A172 (cell line): ENCODE data around the gene DUOXA2. TPM values are rescaled to one million over a fixed set of nuclear protein-coding genes. Genes with fewer than 3 reads are reported as not detected.

Experiments
- DNase-seq: peaks from one replicate; pipeline ENCODE4 v3.0.0-alpha.2; 2015; ENCODE audit warnings: low spot score
- total RNA-seq: library from RNA; depleted of rRNA; stranded (reverse); fragments of >200 nt; shearing (Covaris generic); gene quantifications from 2 replicates; pipeline ENCODE4 v1.2.3, GENCODE V29; 2014

DUOXA2 gene
- total RNA-seq, 1 experiment from 2014 or later, result not detected

DNA sequence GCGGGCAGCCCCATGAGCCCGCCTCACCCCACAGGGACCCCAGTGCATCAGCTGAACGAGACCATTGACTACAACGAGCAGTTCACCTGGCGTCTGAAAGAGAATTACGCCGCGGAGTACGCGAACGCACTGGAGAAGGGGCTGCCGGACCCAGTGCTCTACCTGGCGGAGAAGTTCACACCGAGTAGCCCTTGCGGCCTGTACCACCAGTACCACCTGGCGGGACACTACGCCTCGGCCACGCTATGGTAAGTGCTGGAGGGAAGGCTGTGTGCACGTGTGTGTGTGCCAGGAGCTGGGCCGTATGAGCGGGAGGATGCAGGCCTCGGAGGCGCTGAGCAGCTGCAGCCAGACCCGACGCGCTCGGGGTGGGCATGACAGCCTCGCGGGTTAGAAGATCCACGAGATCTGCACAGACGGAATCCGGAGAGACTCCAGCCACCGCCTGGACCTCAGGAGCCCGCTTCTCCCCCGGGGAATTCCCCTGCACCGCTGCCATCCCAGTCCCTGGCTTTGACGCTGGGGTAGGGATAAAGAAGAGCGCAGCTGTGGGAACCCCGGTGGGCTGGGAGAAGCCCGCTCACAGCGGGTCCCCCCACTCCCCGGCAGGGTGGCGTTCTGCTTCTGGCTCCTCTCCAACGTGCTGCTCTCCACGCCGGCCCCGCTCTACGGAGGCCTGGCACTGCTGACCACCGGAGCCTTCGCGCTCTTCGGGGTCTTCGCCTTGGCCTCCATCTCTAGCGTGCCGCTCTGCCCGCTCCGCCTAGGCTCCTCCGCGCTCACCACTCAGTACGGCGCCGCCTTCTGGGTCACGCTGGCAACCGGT lies 2.6 kb downstream of the DUOXA2 start:
- DNase-seq, result no peak

DNA sequence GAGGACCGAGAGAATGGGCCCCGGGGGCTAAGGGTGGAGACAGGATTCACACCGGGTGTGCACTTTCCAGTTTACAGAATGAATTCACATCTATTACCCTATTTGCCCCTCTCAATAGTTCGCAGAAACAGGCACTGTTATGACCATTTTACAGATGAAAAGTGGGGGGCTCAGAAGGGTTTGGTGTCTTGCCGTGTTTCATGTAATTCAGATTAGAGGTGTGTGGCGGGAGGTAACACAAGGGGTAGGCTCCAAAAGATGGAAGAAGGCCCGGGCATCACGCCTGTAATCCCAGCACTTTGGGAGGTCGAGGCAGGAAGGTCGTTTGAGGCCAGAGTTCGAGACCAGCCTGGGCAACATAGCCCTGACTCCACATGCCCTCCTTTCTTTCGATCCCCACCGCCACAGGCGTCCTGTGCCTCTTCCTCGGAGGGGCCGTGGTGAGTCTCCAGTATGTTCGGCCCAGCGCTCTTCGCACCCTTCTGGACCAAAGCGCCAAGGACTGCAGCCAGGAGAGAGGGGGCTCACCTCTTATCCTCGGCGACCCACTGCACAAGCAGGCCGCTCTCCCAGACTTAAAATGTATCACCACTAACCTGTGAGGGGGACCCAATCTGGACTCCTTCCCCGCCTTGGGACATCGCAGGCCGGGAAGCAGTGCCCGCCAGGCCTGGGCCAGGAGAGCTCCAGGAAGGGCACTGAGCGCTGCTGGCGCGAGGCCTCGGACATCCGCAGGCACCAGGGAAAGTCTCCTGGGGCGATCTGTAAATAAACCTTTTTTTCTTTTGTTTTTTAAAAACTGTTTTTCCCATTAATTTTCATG lies 3.4 kb downstream of the DUOXA2 start:
- DNase-seq, result no peak

DNA sequence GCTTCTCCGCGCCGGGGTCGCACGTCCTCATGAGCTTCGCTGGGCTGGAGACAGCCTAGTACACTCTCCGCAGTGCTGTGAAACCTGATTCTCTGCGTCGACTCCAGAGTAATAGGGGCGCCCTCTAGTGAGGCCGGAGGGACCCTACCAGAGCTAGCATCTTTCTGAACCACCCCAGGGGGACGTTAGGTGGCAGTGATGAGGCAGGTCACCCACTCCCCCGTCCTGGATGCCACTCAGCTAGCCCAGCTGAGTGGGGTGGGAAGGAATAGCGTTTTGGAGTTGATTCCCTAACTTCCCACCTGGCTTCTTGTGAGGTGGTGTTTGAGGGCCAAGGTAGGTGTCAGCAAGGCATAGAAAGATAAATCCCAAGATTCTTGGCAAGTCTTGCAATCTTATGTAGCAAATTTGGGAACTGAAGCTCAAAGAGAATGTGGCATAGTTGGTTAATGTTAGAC lies 4.0 kb downstream of the DUOXA2 start:
- DNase-seq, result peak; percentile 84

DNA sequence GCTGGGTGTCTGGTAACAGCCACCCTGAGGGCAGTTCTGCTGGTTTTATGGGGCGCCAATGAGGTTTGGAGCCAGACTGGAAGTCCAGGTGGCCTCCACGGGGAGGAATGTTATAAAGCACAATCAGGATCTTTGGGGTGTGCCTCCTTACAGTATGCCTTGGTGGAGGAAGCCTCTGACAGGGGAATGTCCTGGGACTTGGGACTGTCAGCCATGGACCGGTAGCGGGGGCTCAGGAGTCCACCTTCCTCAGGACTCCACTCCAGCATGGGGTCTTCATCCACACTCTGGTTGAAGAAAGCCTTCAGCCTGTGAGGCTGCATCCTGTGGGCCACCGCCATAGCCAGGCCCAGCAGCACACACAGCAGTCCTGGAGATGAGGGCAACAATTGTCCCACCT lies 4.9 kb downstream of the DUOXA2 start:
- no peak for DNase-seq

DNA sequence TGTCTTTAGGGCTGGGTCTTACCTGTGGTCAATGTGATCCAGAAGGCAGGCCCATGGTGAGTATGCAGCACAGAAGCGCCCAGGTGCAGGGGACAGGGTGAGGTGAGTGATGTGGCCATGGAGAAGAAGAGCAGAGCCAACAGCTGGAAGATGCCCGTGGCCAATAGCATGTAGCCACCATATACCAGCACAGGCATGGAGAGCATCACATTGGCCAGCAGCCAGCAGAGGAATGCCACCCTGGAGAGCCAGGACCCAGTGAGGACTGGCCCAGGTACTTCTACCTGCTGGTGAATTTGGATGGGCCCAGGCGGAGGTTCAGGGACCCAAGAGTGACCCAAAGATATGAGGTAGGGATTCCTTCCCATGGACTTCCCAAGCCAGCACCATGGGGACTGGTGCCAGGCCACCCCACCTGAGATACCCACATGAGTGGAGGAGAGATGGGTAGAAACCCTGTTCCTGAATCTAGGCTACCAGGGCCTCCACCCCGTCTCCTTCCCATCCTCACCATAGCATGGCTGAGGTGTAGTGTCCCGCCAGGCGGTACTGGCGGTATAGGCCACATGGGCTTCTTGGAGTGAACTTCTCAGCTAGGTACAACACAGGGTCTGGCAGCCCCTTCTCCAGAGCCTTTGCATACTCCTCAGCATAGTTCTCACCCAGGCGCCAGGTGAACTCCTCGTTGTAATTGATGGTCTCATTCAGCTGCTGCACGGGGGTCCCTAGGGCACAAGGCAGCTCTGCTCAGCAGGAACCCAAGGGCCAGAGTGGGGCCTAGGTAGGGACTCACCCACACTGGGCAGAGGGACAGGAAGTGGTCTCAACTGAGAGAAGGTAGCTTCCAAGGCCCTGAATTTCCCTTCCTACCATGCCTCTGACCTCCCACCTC lies 6.2 kb downstream of the DUOXA2 start:
- DNase-seq, result no peak

DNA sequence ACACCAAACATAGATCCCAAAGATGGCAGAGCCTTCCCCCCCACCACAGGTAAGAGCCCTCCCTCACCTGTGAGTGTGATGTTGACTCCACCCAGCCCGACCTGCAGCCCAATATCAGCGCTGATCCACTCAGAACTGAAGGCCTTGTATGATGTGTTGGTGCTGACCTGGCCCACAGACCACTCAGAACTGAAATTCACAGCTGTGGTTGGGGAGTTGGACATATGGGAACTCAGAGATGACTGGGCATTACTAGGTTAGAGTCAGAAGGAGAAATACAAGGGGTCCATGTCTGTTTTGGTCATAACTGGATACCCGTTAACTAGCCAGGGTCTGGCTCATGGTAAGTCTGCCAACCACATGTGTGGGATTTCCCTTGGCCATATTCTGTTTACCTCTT lies 6.9 kb downstream of the DUOXA2 start:
- DNase-seq, result no peak

DNA sequence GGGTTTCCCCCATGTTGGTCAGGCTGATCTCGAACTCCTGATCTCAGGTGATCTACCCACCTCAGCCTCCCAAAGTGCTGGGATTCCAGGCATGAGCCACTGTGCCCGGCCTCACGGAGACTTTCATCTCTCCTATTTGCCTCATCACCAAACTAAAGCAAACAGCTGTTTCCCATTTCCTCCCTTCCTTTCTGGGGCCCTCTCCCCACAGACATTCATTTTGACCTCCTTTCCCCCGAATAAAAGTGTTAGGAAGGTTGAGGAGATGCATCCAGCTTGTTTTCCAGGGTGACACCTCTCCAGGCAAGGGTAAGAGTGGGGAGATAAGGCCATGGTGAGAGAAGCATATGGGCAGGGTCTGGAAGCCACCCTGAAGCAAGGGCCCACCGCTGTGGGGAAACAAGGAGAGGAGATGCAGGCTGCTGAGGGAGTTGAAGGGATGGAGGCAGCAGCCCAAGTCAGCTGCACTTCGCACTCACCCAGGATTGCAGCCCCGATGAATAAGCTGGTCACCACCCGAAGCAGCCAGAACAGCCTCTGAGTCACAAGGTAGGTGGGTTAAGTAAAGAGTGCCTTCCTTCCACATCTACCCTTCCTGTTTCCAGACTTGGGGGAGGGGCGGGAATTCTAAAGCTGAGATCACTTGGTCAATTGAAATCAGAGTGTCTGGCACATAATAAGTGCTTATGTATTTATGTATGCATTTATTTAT lies 7.7 kb downstream of the DUOXA2 start:
- peak; percentile 82 for DNase-seq

DNA sequence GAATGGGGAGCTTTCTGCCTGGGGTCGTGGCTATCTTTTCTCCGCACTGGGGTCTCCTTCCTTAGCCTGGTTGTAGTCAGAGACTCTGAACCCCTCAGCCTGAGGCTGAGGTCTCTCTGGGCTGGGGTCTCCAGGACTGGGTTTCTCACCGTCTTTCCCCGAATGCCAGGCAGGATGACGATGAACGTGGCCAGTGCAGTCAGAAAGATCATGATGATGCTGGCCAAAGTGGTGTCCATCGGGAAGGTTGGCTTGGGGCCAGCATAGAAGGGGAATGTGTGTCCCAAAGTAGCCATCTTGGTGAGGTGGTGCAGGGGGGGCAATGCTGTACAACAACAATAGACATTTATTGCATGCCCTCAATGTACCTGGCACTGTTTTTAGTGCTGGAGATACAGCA lies 8.6 kb downstream of the DUOXA2 start:
- no peak for DNase-seq

DNA sequence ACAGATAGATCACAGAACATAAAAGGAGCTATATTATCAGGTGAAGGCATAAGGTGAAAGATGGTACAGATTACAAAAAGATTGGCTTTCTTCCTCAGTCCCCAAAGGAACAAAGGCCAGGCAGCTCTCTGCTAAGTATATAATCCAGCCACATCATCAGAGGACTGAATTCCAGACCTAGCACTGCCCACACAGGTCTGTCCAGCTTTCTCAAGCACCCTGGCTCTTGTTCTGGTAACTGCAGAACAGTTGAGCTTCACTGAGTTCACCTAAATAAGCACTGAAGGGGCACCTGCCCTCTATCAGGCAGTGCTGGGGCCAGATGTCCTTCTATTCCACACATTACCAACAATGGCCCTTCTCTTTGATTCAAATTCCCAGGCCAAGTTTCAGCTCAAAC lies 9.3 kb downstream of the DUOXA2 start:
- DNase-seq, result no peak

DNA sequence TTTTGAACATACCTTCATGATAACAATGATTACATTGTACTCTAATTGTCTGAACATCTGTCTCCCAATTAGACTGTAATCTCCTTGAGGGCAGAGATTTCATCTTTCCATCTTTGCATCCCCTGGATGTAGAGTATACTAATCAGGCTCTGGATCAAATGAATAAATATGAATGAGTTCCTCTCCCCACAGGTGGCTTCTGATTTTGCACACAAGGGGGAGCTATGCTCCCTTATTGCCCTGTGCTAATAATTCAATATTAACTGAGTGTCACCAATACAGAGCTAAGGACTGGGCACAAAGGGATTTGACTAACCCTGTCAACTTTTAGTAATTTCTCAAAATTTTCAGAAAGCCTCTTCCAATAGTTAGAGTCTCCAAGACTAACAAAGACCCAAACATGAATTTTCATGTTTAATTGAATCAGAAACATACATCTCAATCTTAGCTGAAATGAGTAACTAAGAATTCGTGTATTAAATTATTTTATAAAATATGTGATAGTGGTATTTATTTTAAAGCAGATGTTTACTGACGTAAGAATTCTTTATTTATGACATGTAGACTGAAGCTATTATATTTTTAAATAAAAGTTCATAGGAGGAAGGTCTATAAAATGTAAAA lies 12.5 kb downstream of the DUOXA2 start:
- peak; percentile 46 for DNase-seq

DNA sequence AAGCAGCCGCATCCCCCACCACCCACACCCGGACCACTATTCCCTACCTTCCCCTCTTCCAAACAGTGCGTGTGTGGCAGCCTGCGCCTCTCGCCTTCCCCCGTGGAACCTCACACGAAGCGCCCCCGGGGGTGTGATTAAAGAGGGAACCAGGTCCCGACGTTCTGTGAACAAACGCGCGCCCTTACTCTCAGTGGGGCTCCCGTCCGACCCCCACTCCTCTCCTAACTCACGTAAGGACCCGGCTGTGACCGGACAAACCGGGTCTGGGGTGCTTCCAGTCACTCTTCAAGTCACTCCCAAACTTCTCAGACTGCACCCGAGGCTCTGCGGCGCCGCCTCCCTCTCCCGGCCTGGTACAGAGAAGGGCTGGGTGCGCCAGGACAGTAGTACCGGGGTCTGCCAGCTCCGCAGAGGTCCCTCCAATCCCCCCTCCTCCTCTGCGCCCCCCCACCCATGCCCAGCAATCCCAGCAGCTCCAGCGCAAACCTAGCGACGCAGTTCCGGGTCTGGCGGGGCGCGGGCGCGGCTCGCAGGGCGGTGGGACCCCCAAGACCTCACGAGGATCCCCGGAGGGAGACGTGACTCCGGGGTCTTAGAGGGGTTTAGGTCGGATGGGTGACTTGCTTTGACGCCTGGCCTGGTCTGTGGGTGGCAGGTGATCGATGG lies 15.0 kb downstream of the DUOXA2 start:
- no peak for DNase-seq

DNA sequence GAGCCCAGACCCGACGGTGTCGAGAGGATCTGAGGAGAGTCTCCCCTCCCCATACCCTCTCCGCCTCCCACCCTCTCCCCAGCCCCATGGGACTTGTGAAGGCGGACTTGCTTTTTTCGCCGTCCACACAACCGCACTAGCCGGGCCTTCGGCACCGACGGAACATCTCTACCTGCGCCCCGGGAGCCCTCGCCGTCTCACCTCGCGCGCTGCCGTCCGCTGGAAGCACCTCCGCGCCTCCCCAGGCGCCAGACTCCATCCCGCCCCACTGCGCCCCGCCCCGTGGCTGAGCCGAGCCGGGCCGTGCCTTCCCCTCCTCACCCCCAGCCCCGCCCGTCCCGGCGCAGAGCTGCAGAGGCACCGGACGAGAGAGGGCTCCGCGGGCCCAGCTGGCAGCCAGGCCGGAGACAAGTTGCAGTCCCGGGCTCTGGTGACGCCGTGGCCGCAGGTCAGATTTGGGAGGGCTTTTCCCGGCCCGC lies 15.6 kb downstream of the DUOXA2 start, which contains the start of the genes DUOX1 and DUOXA1:
DUOX1 (plus strand) TSS at position 344 of the 479 bp plus-strand sequence. CDS start 1,973 bp downstream, outside the sequence.
DUOXA1 (minus strand) TSS at position 229 of the 479 bp plus-strand sequence. CDS start 6,865 bp downstream, outside the sequence.
- DNase-seq, result no peak

DNA sequence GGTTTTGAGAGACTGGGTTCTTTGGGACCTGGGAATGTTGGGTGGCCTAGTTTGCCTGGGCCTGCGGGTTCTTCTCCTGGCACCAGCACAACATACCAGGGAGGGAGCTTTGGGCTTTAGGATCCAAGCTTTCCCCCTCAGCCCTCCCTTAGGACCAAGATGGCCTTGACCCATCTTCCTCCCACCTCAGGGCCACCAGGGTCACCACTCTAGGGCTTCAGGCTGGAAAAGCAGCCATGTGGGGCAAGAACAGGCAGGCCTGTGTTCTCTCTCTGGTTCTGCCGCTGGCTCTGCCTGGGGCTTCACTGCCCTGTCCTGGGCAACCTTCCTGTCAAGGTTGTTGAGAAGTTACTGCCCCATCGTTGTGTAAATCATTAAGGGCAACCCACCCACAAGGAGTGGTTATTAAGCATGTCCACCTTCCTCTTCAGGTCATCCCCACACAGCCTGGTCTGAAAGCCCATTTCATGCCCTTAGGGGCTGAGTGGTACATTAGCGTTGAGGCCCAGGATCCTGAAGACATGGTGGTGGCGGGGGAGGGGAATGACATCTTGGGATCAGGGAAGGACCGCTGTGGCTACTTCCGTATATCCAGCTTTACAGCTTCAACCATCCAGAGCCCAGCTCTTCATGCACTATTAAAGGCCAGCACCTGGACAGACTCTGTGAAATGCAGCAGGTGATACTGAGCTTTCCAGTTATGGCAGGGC lies 16.3 kb downstream of the DUOXA2 start:
- no peak for DNase-seq

DNA sequence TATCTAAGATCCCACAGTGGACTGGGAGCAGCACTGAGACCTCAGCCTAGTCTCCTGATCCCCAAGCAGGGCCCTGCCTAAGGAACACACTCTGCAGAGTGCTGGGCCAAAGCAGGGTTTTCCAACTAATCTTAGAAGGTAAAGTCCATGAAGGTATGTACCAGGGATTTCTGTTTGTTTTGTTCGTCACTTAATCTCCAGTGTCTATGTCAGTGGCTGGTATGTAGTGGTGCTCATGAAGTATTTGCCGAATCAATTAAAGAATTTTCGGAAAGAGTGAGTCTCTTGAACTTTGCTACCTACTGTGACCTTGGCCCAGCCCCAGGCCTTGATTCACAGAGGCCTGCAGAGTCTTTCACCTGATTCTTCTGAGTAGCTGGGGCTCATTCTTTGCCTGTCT lies 17.4 kb downstream of the DUOXA2 start:
- no peak for DNase-seq

DNA sequence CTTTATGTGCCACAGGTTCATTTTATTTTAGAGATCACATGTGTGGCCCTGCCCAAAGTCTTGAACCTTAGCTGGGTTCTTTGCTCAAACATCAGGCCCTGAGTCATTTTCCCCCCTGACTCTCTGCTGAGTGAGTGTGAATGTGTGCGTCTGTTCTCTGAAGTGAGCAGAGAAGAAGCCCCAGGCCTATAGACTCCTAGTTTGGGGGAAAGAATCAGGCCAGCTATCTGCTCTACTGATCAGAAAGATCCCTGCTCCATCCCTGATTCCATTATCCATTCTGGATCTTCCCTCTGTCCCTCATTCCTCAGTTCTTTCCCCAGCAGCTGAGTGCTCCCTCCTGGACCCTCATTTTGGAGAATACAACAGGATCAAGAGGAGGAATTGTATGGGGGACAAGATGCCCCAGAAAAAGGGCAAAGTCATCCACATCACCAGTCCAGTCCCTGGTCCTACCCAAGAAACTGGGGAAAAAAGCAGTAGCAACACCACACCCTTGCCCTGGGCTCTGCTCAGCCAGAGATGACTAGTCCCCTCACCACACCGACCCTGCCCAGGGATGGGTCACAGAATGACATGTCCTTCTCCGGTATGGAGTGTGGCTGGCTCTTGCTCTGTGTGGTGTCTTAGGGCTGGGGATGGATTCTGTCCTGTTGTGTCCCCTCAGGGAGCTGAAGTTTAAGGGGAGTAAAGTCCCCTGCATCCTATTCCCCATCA lies 18.9 kb downstream of the DUOXA2 start:
- DNase-seq, result no peak

DNA sequence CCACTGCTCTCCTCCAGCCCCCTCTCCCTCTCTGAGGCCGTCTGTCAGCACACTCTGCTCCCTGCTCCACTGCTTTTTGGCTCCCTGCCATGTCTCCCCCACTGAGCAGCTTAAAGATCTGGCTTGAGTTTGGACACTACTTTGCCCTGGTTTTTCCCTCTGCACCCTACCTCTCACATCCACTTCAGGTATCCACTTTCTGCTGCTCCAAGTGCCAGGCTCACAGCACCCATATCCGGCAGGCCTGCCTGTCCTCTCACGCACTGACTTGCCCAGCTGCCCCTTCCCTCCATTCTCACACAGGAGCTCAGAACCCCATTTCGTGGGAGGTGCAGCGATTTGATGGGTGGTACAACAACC lies 19.4 kb downstream of the DUOXA2 start:
- DNase-seq, result no peak

DNA sequence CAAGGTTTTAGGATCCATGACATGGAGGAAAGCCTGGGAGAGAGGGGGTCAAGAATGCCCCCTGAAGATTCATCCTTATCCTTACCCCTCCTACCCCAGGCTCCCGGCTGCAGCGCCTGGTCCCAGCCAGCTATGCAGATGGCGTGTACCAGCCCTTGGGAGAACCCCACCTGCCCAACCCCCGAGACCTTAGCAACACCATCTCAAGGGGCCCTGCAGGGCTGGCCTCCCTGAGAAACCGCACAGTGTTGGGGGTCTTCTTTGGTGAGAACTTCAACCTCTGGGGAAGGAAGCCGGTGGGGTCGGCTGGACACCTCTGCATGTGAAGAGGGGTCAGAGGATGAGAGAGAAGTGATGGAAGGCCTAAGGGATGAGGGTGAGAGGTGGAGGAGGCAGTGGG lies 19.9 kb downstream of the DUOXA2 start:
- no peak for DNase-seq
